CD4-positive, alpha-beta T cell treated with Interleukin-1 beta for 1 hour (primary cell): ENCODE measurements around the gene TACC2.
"Not testable (repeated sequence)": the region's sequence is repeated elsewhere in the genome, so short reads cannot be mapped to it uniquely, and the experiment has no call there.

Experiments used
- DNase-seq, 2 donors: peaks; one replicate each; pipeline ENCODE4 v3.0.0-alpha.2; 2020 to 2022

Gene TACC2

DNA sequence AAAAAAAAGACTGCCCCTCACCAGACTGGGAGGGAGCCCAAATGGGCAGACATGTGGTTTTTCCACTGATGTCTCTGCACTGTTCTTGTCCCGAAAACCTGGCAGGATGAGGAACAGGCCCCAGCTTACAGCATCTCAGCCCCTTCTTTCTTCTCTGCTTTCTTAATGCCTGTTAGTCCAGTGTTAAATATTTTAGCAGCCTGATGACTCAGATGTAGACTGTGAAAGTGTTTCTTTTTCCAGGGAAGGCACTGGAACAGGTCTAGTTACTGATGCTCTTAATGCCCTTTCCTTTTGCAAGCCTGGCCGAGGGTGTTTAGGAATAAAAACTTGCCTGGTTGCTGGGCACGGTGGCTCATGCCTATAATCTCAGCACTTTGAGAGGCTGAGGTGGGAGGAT, 107.7 kb downstream of the TACC2 start:
- DNase-seq: no peak

DNA sequence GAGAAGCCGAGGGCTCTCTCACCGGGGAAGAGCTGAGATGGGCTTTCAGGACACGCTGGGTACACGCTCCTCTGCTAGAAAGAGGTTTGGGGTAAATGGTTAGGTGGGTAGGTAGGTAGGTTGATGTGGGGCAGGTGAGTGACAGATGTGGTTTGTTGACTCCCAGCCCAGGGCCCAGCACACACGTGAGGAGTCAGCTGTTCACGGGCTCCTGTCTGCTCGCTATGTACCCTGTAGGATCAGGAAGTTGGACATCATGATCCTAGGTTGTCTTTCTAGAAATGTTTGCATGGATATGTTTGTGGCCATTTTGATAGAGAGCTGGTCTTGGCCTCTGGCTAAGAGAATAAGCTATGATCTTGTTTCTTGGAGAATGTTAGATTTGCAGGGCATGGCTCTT, 109.0 kb downstream of the TACC2 start:
- DNase-seq: no peak

DNA sequence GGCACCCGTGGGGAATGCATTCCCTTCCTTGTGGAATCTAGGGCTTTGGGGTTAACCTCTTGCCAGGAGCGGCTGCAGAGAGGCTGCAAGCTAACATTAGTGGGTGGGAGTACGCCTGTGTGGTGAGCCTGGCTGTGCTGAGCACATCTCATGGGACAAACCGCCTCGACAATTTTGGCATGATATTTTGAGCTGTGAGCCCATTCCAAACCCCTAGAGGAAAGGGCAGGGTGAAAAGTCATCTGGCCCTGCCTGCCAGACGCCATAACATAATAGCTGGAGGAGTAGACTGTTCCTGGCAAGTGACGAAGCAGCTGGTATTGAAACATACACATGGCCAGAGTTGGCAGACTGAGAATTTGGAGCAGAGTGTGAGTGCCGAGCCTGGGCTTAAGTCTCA, 110.0 kb downstream of the TACC2 start:
- no peak for DNase-seq

DNA sequence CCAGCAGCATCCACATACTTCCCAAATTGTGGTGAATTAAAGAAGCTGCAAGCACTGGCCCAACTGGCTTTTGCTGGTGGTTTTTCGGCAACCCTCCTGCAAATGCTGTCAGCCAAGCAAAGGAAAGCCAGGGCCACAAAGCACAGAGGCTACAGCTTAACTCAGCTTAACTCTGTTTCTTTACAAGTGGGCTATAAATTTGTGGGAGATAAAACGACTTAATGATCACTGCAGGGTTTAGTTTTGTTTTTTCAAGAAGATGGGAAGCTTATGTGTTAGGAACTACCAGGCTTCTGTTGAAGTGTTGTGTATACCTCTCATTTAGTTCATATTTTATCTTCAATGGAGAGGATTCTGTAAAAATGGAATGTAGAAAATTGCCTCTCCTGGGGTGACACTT, 110.6 kb downstream of the TACC2 start:
- DNase-seq: no peak

DNA sequence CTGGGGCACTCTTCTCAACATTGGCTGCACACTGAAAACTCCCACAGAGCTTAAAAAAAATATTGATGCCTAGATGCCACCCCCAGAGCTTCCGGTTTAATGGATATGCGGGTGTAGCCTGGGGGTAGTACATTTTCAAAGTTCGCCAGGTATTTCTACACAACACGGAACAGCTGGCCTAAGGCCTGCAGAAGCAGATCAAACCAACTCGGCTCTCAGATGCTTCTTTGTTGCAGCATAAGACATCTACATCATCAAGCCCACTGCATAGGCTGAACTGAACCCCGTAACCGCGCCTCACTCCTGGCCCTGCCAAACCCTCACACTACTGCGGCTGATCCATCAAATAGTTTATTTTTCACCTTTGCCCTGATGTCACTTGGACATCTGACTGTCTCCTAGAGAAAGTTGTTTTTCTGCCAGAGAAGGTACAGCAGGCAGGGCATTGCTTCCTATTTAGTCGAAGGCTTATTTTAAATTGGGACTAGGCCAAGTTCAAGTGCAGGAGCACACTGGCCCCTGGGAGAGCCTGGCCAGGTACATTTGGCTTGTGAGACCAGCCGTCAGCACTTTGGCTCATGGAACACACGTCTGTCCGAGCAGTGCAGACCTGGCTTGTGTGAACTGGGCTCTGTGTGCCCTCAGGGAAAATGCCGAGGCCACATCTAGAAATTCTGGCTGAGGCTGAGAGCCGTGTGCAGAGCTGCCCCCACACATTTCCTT, 113.3 kb downstream of the TACC2 start:
- no peak for DNase-seq

DNA sequence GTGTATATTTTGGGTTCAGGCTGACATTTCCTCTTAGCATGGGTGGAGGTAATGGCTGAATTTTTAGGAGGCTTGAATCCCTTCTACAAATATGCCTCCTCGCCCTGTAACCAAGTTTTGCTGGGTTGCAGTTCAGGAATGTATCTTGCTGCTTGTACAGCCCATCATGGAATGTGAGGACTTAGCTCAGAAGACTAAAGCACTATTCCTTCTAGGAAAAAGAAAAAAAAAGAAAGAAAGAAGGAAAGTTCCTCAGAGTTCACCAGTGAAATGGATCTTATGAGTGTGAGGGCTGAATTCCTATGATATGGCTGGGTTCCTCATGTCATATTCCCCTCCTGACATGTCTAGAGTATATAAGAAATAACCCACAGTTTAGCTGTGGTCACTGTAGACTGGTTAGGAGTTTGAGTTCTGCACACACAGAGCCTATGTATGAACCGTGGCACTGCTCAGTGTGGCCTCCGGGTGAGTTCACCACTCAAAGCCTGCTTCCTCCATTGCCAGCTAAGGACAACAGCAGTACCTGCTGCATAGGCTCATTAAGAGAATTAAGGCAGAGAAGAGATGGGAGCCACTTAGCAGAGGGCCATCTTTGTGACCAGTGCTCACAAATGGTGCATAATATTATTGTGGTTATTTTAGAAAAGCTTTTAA, 114.0 kb downstream of the TACC2 start:
- DNase-seq: no peak

DNA sequence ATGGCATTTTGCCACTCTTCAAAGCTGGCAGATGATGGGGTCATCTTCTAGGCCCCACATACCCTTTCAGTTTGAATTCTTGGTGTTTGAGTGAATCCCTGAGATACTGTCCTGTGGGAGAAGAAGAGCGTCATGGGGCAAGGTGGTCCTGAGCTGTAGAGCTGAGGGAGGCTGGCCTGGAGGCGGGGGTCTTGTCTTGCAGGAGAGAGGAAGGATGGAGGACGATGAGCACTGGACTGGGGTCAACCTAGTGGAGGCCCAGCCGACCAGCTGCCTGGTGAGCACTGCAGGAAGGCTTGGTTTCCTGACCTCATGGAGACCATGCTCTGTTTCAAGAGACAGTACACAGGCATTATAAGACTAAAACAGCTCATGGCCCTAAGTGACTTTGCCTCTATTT, 114.6 kb downstream of the TACC2 start:
- DNase-seq: no peak

DNA sequence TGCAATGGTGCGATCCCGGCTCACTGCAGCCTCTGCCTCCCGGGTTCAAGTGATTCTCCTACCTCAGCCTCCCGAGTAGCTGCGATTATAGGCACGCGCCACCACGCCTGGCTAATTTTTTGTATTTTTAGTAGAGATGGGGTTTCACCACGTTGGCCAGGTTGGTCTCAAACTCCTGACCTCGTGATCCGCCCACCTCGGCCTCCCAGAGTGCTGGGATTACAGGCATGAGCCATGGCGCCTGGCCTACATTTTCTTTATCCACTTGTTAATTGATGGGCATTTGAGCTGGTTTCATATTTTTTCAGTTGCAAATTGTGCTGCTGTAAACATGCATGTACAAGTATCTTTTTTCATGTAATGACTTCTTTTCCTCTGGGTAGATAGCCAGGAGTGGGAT, 119.8 kb downstream of the TACC2 start:
- DNase-seq: not testable (repeated sequence)

DNA sequence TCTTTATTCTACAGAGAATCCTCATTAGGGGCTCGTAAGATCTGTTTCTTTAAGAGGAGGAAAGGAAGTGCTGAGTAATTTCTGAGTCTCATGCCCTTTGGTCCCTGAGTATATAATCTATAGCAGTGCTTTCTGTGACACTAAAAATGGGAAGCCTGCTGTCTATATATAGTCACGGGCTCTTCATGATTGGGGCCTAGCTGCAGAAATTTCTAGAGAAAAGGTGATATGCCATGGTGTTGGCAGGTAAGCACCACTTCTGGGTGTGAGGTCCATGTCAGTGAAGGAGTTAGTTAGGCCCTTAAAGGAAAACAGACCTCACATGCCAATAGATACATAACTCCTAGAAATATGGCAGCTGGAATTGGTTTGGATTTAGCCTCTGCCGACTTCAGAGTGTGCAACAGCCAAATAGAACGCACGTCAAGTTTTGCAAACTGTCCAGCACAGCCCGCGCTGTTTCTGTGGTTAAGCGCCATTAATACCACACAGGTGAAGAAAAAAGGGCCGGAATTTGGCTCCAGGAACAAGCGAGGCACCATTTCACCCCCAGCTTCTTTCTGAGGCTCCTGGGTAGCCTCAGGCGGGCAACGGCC, 123.2 kb downstream of the TACC2 start:
- DNase-seq: no peak

DNA sequence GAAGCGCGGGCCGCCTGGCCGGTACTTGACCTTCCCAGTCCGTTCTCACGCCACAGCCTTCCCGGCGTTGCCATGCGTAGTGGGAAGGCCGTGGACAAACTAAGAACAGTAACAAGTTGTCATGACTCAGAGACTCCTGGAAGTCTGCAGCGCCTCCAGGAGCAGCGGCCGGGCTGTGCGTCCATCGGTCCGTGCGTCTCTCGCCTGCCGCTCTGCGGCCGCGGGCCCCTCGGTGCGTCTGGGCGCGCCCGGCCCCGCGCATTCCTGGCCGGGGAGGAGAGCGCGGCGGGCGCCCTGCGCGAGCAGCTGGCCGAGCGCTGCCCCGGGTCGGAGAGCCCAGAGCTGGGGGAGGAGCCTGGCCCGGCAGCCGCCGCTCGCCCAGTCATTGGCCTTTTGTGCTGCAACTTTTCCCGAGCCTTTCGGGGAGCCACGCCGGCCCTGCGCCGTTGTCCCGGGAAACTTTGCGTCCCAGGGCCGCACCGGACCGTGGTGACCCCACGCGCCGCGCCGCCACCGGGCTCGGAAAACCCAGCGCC, 123.7 kb downstream of the TACC2 start:
- DNase-seq: no peak

DNA sequence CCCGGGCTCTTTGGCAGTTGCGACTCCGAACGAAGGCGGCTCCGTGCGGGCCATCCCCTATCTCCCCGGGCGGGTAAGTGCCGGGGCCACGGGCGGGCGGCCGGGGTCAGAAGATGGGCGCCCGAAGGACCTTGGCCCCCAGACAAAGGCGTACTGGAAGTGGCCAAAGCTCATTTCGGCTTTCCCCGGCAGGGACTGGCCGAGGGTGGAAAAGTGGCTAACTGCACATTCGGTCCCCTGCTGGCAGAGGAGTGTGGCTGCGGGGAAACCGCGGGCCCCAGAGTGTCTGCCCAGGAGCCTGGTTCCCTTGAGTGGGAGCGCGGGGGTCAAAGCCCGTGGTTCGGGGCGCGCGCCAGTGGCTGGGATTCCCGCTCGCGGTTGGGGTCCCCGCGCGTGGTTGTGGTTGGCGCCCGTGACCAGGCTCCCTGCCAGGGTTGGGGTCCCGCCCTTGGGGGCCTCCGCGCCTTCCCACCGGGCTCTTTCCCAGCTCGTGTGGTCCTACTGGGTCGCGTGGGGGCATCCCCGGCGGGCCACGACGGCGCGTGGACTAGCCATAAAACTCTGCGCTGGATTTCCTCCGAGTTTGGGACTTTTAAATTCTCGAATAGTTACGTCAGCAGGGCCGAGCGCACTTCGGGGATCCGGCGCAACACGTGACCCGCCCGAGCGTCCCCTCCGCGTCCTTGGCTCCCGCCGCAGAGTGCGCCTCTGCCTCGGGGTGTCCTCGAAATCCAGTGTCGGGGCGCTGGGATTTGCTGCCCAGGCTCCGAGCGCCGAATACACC, 124.4 kb downstream of the TACC2 start:
- DNase-seq: no peak

DNA sequence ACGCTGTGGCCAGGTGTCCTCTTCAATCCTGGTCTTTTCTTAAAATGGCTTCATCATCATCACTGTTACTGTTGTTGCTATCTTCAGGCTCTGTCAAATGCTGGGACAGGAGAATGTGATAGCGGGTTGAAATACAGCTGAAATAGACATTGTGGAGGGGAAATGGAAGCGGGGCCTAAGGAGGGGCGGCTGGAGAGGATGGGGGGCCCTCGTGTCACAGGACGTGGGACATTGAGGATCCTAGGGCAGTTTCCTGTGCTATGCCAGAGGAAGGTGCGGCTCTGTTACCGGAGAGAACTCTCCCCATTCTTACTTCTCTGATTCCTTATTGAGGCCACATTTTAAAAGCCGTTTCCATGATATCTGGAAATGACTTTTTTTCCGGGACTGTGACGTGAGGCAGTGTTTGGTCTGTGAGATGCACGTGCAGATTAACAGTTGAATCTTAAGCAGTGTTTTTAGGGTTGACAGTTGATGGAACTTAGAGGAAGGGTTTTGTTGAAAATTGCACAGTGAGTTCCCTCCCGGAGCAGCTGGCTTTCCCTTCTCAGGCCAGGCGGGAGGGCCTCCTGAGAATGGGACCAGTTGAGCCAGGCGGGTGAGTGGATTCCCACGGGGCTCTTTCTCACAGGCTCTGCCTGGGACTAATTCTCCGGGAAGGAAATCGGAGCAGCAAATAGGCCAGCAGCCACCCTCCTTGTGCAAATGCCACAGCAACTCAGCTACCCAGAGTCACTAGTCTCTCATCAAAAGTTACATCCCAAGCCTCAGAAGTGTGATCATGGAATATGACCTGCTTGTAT, 125.2 kb downstream of the TACC2 start:
- no peak for DNase-seq

DNA sequence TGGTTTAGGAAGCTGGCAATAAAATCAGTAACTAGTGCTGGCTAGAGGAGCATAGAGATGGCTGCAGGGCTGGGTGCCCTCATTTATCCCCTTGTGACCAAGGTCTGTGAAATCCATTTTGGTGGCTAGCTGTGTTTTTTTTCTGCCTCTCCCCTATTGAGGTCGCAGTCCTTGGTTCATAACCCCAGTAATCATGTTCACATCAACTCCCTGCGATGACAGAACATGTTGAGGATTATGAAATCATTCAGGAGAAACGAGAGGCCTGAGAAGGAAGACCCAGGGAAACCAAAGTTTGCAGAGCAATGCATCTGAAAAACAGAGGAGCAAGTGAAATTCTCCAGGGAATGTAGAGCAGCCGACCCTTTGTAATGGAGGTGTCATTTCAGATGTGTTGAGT, 126.9 kb downstream of the TACC2 start:
- no peak for DNase-seq

DNA sequence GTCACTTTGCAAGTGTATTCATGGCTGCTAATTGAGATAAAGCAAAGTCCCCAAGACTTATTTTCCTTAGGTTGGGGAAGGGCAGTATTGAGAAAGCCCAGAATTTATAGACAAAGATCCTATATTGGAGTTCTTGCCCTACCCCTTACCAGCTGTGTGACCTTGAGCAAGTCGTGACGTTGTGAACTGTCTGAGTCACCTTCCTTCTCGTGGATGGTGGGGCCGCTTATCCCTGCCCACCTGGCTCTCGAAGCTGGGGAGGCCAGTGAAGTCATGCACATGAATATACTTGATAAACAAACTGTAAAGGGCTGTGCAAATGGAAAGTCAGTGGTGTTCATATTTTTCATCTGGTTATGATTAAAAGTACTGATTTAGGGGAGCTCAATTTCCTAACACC, 127.4 kb downstream of the TACC2 start:
- DNase-seq: no peak

DNA sequence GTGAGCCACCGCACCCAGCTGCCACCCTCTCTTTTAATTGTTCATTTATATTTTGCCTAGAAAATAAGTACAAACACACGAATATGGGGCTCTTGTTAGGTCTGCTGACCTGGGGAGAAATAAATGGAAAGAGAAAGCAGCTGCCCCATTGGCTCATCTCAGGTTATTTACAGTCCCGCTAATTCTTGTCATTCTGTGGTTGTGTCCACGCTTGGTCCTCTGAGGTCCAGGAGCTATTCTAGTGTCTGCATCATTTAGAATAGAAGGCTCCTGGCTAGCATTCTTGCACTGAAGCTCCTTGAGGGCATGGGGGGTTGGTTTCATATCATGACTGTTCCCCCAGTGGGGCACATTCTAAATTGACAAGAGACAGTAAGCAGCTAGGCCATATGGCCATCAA, 128.5 kb downstream of the TACC2 start:
- DNase-seq: no peak

DNA sequence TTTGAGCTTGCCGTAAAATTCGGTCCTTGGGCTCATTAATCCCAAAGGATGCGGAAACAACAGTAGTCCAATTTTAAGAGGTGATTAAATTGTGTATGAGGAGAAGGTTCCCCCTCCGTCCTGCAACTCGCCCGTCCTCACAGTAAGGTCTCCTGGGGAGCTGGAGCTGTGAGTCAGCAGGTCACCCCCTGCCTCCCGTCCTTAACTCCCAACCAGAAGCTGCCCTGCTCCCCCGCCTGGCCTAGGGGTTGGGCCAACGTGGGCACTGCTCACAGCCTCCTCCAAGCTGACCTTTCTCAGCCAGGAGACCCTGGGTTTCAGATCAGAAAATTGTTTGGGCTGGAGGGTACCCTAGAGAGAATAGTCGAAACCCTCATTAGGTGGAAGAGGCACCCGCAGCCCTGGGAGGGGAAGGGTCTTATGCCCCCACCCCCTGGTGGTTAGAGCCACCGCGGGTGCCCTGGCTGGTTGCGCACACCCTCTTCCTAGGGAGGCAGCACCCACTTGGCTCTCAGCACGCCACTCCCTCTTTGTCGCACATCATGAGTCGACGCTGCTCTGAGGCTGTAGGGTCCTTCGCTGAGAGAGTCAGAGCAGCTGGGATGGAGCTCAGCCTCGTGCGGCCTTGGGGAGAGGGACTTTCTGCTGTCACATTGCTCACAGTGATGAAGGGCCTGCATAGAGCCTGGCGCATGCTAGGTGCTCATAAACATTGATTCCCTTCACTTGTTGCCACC, 131.2 kb downstream of the TACC2 start:
- no peak for DNase-seq

DNA sequence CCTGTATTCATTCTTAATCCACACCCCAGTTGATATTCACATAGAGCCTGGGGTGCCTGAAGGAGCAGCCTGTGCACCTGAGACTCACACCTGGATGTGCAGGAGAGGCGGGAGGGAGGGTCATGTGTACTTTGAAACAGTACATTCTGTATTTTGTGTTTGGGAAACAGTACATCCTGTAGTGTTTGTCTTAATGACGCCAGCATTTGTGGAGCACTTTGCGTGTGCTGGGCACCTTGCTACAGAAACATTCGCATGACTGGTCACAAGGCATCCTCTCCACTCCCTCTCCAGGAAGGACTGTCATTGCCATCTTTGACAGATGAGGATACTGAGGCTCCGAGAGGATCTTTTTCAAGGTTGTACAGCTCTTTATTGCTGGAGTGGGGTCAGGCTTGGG, 132.1 kb downstream of the TACC2 start:
- no peak for DNase-seq

DNA sequence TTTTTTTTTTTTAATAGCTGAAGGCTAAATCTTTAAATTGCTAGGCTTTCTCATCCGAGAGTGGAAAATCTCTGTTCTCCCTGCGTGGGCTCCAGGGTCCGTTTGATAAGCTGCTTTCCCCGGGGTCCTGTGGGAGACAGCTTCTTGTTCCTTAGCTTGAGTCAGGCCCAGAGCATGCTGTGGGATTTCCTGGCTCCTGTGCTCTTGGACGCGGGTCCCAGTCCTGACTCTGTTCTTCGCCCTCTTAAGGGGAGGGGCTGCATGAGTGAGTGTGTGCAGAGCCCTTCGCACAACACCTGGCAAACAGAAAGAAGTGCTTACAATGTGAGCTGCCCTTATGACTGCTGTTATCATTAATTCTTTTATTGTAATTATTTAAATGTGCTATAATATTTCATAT, 133.5 kb downstream of the TACC2 start:
- DNase-seq: no peak

DNA sequence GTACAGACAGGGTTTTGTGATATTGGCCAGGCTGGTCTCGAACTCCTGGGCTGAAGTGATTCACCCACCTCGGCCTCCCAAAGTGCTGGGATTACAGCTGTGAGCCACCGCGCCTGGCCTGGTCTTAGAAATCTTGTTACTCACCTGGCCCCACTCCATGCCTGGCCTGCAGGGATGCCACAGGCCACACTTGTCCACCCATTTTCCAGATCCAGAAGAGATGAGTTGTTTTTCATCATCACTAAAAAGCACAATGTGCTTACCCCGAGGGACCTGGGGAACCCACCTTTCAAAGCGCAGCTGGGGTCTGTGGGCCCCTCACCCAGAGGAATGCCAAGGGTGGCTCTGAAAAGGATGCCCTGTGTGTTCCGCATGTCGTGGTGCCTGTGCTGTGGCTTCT, 134.2 kb downstream of the TACC2 start:
- DNase-seq: no peak

DNA sequence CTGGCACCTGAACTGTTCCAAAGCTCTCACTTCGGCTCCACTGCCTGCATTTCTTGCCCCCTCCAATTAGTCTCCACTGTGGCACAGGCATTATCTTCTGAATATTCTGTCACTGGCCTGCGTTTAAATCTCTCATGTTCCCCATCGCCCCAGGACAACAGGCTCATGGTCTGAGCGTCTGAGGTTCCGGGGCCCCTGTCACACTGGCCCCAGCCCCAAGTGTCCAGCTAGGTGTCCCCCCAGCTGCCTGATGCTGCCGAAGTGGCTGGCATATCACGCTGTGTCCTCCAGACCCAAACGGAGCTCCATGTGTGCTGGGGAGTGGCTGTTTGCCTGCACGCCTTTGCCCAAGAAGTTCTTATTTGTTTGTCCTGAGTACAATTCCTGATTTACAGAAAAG, 135.4 kb downstream of the TACC2 start:
- DNase-seq: no peak

DNA sequence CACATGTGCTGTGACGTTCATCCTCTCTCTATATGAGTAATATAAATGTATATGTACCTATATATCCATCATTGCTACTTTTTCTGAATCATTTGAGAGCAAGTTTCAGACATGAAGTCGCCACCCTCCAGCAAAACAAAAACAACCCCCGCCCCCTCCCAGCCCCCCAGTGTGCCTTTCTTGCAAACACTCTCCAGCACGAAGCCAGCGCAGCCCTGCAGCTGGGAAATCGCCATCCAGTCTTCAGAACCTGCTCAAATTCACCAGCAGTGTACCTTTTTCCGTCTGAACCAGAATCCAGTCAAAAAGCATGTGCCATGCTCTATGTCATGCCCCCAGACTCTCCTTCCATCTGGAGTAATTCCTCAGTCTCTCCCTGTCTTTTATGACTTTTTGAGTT, 135.8 kb downstream of the TACC2 start:
- no peak for DNase-seq
